GM19099 (cell line): ENCODE results near the gene ARHGAP9.

Source experiments
- POLR2A ChIP-seq: IDR thresholded peaks from 3 replicates; pipeline ENCODE4 v1.6.1; 2011; ENCODE audit warnings: low read depth; ENCODE audit not compliant: insufficient read length; ENCODE audit errors: extremely low read depth

The ARHGAP9 gene

DNA sequence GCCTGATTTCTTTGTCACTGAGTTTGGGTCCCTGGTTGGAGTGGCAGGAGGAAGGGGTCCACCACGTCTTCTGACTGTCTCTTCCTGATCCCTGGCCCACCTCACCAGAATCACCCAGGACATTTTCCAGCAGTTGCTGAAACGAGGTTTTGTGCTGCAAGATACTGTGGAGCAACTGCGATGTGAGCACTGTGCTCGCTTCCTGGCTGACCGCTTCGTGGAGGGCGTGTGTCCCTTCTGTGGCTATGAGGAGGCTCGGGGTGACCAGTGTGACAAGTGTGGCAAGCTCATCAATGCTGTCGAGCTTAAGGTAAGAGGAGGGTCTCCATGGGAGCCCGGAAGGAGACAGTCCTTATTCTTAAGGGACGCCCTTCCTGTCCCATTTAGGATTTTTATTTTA is 20.5 kb upstream of the ARHGAP9 start:
- TF ChIP-seq POLR2A = no peak

- no peak for TF ChIP-seq POLR2A
These were observed 18.9 kb upstream of the ARHGAP9 start for GRCh38 chr12:57498571-57498970.

DNA sequence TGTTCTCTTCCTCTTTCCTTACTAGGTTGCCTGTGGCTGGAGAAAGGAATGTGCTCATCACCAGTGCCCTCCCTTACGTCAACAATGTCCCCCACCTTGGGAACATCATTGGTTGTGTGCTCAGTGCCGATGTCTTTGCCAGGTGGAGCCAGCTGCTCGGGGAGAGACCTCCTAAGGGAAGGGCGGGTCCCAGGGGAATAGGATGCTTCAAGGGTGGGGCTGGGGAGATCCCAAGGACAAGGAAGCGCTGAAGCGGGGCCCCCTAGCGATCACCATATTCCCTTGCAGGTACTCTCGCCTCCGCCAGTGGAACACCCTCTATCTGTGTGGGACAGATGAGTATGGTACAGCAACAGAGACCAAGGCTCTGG is 18.5 kb upstream of the ARHGAP9 start:
- TF ChIP-seq POLR2A = no peak

DNA sequence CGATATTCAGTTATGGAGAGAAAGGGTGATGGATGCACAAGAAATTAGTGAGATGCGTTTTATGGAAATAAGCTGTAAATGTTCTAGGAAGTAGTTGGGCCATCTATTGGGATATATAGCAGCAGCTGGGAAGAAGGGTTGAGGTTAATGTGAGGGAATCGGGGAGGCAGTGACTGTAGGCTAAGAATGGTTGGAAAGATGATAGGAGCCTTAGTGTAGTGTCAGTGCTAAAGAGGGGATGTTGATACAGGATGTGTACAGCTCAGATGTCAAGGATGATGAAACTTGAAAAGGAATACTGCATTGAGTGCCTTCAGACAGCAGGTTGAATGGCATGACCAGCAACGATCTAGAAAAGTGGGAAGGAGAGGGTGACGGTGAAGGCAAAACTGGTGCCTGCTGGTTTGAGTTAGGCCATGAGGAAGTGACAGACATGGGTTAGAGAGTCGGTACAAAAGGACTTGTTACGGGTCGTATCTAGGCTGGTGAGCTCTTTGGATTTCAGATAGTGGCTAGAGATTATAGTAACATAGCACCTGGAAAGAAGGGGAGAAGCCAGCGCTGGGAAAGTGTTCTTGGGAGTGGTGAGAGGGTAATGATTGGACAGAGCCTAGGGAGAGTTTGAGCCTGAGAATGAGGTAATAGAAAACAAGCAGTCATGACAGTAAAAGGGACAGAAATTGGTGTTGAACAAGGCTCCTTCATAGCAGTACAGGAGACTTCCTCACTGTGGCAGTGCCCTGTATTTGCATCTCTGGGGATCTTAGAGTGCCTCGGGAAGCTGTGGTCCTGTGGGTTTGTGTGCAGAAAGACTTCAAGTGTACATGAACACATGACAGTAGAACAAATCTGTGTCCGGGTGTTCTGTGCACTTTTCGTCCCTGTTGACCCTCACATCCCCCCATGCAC is 17.8 kb upstream of the ARHGAP9 start:
- TF ChIP-seq POLR2A = no peak

- no peak for TF ChIP-seq POLR2A
These were observed 17.2 kb upstream of the ARHGAP9 start for GRCh38 chr12:57496822-57497221.

DNA sequence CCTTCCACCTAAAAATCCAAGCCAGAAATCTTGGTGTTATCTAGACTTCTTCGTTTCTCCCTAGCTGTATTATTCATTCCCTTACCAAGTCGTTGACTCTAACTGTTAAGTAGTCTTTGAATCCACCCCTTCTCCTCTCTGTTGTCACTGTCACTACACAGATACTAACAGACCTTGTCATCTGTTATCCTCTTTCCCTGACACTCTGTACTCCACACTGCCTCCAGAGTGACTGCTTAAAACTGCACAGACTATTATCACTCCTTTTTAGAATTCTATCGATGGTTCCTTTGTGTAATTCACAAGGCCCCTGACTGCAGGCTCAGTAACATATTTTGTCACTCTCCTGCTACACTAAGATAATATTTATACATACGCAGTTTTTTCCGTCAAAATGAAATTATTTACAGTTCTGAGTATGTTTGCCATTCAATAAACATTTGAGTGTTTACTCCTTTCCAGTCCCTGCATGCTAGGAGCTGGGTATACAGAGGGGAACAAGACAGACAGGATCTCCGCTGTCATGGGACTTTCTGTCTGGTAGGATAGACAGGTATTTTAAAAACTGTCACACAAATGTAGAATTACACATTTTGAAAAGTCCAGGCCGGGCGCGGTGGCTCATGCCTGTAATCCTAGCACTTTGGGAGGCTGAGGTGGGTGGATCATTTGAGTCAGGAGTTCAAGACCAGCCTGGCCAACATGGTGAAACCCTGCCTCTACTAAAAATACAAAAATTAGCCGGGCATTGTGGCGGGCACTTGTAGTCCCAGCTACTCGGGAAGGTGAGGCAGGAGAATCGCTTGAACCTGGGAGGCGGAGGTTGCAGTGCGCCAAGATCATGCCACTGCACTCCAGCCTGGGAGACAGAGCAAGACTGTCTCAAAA is 12.0 kb upstream of the ARHGAP9 start:
- no peak for TF ChIP-seq POLR2A

GRCh38 chr12:57490126-57490525 is 10.5 kb upstream of the ARHGAP9 start:
- no peak for TF ChIP-seq POLR2A

DNA sequence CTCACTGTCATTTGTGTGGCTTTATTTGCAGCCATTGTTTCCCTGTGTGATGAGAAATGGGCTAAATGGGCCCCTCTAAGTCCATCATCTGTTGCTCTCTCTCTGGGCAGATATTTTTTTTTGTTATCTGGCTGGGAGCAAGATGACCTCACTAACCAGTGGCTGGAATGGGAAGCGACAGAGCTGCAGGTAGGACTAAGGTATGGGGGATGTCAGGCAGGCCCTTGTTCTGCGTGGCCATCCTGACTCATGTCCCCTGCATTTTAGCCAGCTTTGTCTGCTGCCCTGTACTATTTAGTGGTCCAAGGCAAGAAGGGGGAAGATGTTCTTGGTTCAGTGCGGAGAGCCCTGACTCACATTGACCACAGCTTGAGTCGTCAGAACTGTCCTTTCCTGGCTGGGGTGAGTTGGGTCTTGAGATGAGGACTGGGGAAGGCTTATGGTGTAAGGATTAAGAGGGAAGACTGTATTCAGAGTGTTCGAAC is 9.5 kb upstream of the ARHGAP9 start:
- no peak for TF ChIP-seq POLR2A

GRCh38 chr12:57488402-57489156 is 8.9 kb upstream of the ARHGAP9 start:
- TF ChIP-seq POLR2A = no peak

DNA sequence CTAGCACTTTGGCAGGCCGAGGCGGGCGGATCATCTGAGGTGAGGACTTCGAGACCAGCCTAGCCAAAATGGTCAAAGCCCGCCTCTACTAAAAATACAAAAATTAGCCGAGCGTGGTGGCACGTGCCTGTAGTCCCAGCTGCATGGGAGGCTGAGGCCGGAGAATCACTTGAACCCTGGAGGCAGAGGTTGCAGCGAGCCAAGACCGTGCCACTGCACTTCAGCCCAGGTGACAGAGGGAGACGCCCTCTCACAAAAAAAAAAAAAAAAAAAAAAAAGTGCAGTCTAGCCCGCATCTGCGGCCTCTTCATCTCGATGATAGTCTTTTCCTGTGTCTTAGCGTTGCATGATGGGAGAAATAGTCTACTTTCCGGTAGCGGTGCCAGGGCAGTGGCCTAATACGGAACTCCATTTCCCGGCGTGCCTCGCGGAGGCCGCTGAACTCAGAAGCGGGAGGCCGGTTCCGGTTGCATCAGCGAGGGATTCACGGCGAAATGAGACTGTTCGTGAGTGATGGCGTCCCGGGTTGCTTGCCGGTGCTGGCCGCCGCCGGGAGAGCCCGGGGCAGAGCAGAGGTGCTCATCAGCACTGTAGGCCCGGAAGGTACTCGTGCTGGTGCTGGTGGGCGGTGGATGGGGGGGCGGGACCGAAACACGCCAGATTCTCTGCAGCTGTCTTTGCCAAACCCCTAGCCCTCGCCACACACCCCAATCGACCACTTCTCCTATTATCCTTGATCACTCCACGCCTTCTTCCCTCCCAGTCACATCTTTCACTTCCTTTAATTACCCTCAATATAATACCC is 8.1 kb upstream of the ARHGAP9 start, which contains the start of gene MARS1:
MARS1 (plus strand) TSS at position 472 of the 805 bp plus-strand sequence; CDS start at position 495, 23 bp downstream.
- peak; percentile 86 for TF ChIP-seq POLR2A

- TF ChIP-seq POLR2A = no peak
These were observed 7.5 kb upstream of the ARHGAP9 start for GRCh38 chr12:57487055-57487596.

- TF ChIP-seq POLR2A = no peak
These were observed 6.0 kb upstream of the ARHGAP9 start for GRCh38 chr12:57485695-57486094.

DNA sequence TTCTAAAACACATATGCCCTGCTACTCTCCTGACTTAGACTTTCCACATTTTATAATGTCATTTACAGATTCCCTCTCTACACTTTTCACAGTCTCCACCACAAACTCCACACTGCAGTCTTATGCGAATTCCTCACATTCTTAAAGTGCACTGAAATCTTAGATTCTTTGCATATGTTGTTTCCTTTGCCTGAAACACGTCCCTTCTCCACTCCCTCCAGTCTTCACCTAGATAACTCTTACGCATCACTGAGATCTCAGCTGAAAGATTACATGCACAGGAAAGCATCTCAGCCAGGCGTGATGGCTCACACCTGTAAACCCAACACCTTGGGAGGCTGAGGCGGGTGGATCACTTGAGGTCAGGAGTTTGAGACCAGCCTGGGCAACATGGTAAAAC is 3.8 kb upstream of the ARHGAP9 start:
- TF ChIP-seq POLR2A = no peak

- no peak for TF ChIP-seq POLR2A
These were observed 2.0 kb upstream of the ARHGAP9 start for GRCh38 chr12:57481671-57482070.
